GM23338 (cell line): ENCODE measurements around the gene CDH18. TPM values are rescaled to one million over a fixed set of nuclear protein-coding genes. Genes with fewer than 3 reads are reported as not detected.

Experiments
- ATAC-seq: fragments of 200-7000 bp; cut with Tn5 transposase; 3 replicates; pipeline ENCODE4 v1.9.1; 2020
- DNase-seq: peaks from one replicate; pipeline ENCODE4 v3.0.0-alpha.2; 2015; ENCODE audit warnings: low spot score
- H2AFZ ChIP-seq: fragments of 200-600 bp; sonication (generic); 2 replicates; pipeline ENCODE4 v1.8.0; 2016; ENCODE audit warnings: antibody characterized with exemption, mild to moderate bottlenecking, moderate library complexity
- H3F3A ChIP-seq: fragments of 200-600 bp; sonication (generic); replicated peaks from 2 replicates; pipeline ENCODE4 v1.8.0; 2017; ENCODE audit warnings: antibody characterized with exemption, mixed run types, low read depth
- H3K27ac ChIP-seq: fragments of 200-600 bp; sonication (generic); 2 replicates; pipeline ENCODE4 v1.6.1; 2016; ENCODE audit warnings: low read depth
- H3K27me3 ChIP-seq: fragments of 200-600 bp; sonication (generic); 2 replicates; pipeline ENCODE4 v1.8.0; 2016; ENCODE audit warnings: mild to moderate bottlenecking, mixed run types, moderate library complexity; ENCODE audit not compliant: insufficient read depth
- H3K36me3 ChIP-seq: fragments of 200-600 bp; sonication (generic); 2 replicates; pipeline ENCODE4 v1.8.0; 2016; ENCODE audit warnings: mild to moderate bottlenecking; ENCODE audit not compliant: insufficient read depth
- H3K4me1 ChIP-seq: fragments of 200-600 bp; sonication (generic); 2 replicates; pipeline ENCODE4 v1.8.0; 2016; ENCODE audit warnings: mild to moderate bottlenecking, moderate library complexity; ENCODE audit not compliant: insufficient read depth
- H3K4me2 ChIP-seq: fragments of 200-600 bp; sonication (generic); 2 replicates; pipeline ENCODE4 v1.7.1; 2017; ENCODE audit warnings: mixed run types
- H3K4me3 ChIP-seq: fragments of 200-600 bp; sonication (generic); 2 replicates; pipeline ENCODE4 v1.6.1; 2016; ENCODE audit warnings: mixed run types
- H3K79me2 ChIP-seq: fragments of 200-600 bp; sonication (generic); replicated peaks from 2 replicates; pipeline ENCODE4 v1.8.0; 2017; ENCODE audit warnings: mild to moderate bottlenecking; ENCODE audit not compliant: insufficient read depth
- H3K9me2 ChIP-seq: fragments of 200-600 bp; sonication (generic); 2 replicates; pipeline ENCODE4 v1.8.0; 2017; ENCODE audit not compliant: insufficient read depth
- H4K20me1 ChIP-seq: fragments of 200-600 bp; sonication (generic); replicated peaks from 2 replicates; pipeline ENCODE4 v1.8.0; 2017; ENCODE audit warnings: mild to moderate bottlenecking; ENCODE audit not compliant: insufficient read depth
- H3K27ac Mint-ChIP-seq: 2 replicates; pipeline ENCODE4 v1.8.0; 2020; ENCODE audit warnings: inconsistent platforms, mild to moderate bottlenecking, moderate library complexity, mixed read lengths
- H3K27me3 Mint-ChIP-seq: 3 replicates; pipeline ENCODE4 v1.8.0; 2022; ENCODE audit warnings: low read depth, mild to moderate bottlenecking, moderate library complexity, mixed read lengths, inconsistent platforms; ENCODE audit not compliant: insufficient read depth, poor library complexity
- H3K36me3 Mint-ChIP-seq: 3 replicates; pipeline ENCODE4 v1.8.0; 2021; ENCODE audit warnings: low read depth, mild to moderate bottlenecking, inconsistent platforms, moderate library complexity, mixed read lengths
- H3K4me1 Mint-ChIP-seq: 3 replicates; pipeline ENCODE4 v1.8.0; 2020; ENCODE audit warnings: mild to moderate bottlenecking, inconsistent platforms, mixed read lengths
- H3K4me3 Mint-ChIP-seq: 3 replicates; pipeline ENCODE4 v1.8.0; 2021; ENCODE audit warnings: moderate library complexity, mild to moderate bottlenecking, inconsistent platforms, mixed read lengths
- H3K9me3 Mint-ChIP-seq: 3 replicates; pipeline ENCODE4 v1.8.0; 2020; ENCODE audit warnings: moderate library complexity, mild to moderate bottlenecking, inconsistent platforms, mixed read lengths
- CREB1 ChIP-seq: fragments of 250-450 bp; sonication (Bioruptor Pico); IDR thresholded peaks from 2 replicates; pipeline ENCODE4 v1.5.0; 2020; ENCODE audit warnings: low read depth, mild to moderate bottlenecking, moderate library complexity
- EZH2 ChIP-seq: fragments of 200-600 bp; sonication (generic); IDR thresholded peaks from one replicate; pipeline ENCODE4 v1.8.0; 2017; ENCODE audit warnings: antibody characterized with exemption, mild to moderate bottlenecking, low read depth; ENCODE audit not compliant: unreplicated experiment
- EZH2phosphoT487 ChIP-seq: fragments of 200-600 bp; sonication (generic); IDR thresholded peaks from one replicate; pipeline ENCODE4 v1.8.1; 2018; ENCODE audit warnings: antibody characterized with exemption; ENCODE audit not compliant: unreplicated experiment
- JUNB ChIP-seq: IDR thresholded peaks from one replicate; pipeline ENCODE4 v1.6.1; 2016; ENCODE audit warnings: antibody characterized with exemption; ENCODE audit not compliant: unreplicated experiment
- NANOG ChIP-seq: IDR thresholded peaks from 2 replicates; pipeline ENCODE4 v1.6.1; 2016; ENCODE audit warnings: antibody characterized with exemption, borderline replicate concordance
- POLR2AphosphoS5 ChIP-seq: IDR thresholded peaks from 2 replicates; pipeline ENCODE4 v1.6.1; 2016; ENCODE audit warnings: antibody characterized with exemption, low read depth
- STAT1 ChIP-seq: IDR thresholded peaks from one replicate; pipeline ENCODE4 v1.6.1; 2016; ENCODE audit warnings: antibody characterized with exemption; ENCODE audit not compliant: unreplicated experiment
- ZNF114 ChIP-seq: fragments of 250-450 bp; sonication (Bioruptor Pico); IDR thresholded peaks from 2 replicates; pipeline ENCODE4 v1.5.0; 2020; ENCODE audit warnings: mild to moderate bottlenecking, moderate library complexity
- ZNF331 ChIP-seq: fragments of 250-450 bp; sonication (Bioruptor Pico); IDR thresholded peaks from 2 replicates; pipeline ENCODE4 v1.5.0; 2020; ENCODE audit warnings: low read depth, mild to moderate bottlenecking, moderate library complexity
- polyA plus RNA-seq: library from polyadenylated mRNA; unstranded; fragments of >200 nt; fragmentation: Nextera tagmentation; extraction: Ambion mirVana; gene quantifications from 2 replicates; pipeline ENCODE4 v1.2.1, GENCODE V29; 2016
- total RNA-seq: library from RNA; depleted of rRNA; stranded (reverse); fragments of >200 nt; shearing (Covaris generic); gene quantifications from 2 replicates; pipeline ENCODE4 v1.2.3, GENCODE V29; 2014
- TF ChIP-seq, protein P1 (sequence below): IDR thresholded peaks from one replicate; pipeline ENCODE4 v1.6.1; 2018; ENCODE audit warnings: antibody characterized with exemption; ENCODE audit not compliant: unreplicated experiment
- TF ChIP-seq, protein P2 (sequence below): fragments of 250-450 bp; sonication (Bioruptor Pico); IDR thresholded peaks from 2 replicates; pipeline ENCODE4 v1.5.0; 2020; ENCODE audit warnings: mild to moderate bottlenecking, moderate library complexity

The CDH18 gene
- total and polyA plus RNA-seq, 2 experiments from 2014 or later: 1.3 TPM; not detected in 1

DNA sequence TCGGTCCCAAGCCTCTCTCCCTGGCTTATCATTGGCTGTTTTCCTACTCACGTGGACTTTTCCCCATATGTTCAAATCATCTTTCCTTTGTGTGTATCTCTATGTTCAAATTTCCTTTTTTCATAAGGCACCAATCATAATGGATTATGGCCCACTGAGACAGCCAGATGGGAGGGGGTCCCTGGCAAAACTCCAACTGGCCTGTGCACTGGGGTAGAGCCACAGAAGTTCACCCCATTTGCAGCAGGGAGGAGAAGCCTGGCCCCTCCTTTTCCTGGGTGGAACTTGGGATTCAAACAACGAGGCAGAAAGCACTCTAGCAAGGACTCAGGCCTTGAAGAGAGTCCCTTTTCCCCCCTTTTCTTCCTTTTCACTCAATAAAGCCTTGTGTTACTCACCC, 362.4 kb downstream of the CDH18 start (continued):
- TF ChIP-seq, protein P1, sequence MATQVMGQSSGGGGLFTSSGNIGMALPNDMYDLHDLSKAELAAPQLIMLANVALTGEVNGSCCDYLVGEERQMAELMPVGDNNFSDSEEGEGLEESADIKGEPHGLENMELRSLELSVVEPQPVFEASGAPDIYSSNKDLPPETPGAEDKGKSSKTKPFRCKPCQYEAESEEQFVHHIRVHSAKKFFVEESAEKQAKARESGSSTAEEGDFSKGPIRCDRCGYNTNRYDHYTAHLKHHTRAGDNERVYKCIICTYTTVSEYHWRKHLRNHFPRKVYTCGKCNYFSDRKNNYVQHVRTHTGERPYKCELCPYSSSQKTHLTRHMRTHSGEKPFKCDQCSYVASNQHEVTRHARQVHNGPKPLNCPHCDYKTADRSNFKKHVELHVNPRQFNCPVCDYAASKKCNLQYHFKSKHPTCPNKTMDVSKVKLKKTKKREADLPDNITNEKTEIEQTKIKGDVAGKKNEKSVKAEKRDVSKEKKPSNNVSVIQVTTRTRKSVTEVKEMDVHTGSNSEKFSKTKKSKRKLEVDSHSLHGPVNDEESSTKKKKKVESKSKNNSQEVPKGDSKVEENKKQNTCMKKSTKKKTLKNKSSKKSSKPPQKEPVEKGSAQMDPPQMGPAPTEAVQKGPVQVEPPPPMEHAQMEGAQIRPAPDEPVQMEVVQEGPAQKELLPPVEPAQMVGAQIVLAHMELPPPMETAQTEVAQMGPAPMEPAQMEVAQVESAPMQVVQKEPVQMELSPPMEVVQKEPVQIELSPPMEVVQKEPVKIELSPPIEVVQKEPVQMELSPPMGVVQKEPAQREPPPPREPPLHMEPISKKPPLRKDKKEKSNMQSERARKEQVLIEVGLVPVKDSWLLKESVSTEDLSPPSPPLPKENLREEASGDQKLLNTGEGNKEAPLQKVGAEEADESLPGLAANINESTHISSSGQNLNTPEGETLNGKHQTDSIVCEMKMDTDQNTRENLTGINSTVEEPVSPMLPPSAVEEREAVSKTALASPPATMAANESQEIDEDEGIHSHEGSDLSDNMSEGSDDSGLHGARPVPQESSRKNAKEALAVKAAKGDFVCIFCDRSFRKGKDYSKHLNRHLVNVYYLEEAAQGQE: no peak
- TF ChIP-seq JUNB (no peak), EZH2phosphoT487 (no peak), EZH2 (no peak)

DNA sequence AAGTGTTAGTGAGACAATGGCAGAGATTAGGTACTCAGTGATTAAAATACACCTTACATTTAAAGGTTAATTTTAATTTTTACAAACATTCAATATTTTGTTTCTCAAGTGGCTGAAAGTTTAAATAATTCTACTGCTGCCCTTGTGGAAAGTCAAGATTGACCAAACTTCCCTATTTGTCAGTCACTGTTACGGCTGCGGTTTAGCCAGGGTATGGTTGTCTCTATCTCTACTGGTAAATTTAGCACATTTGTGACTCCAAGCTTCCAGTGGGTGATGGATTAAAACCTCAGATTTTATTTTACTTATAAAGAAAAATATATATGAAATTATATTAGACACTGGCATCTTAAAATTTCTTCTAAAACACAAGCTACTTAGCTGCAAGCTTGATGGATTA, 368.4 kb downstream of the CDH18 start:
- Histone ChIP-seq H3K4me3 (no peak overlapping the region), H4K20me1 (no peaks in the 10 kb centered on the region), H2AFZ (no peak overlapping the region), H3K9me2 (no peaks in the 10 kb centered on the region), H3F3A (no peaks in the 10 kb centered on the region), H3K79me2 (no peaks in the 10 kb centered on the region), H3K4me1 (no peaks in the 10 kb centered on the region), H3K27ac (no peak overlapping the region), H3K4me2 (no peak overlapping the region), H3K27me3 (no peaks in the 10 kb centered on the region), H3K36me3 (no peaks in the 10 kb centered on the region)
- no peak overlapping the region for H3K4me3 Mint-ChIP-seq
- H3K27ac Mint-ChIP-seq: no peak overlapping the region
- H3K36me3 Mint-ChIP-seq: no peaks in the 10 kb centered on the region
- DNase-seq (no peak), ATAC-seq (no peak)
- H3K9me3 Mint-ChIP-seq: no peaks in the 10 kb centered on the region
- H3K27me3 Mint-ChIP-seq: peaks cover 2% of the 10 kb centered on the region
- H3K4me1 Mint-ChIP-seq: no peaks in the 10 kb centered on the region
- no peak for TF ChIP-seq POLR2AphosphoS5
- TF ChIP-seq JUNB: no peak
- TF ChIP-seq EZH2phosphoT487: no peak
- TF ChIP-seq STAT1: no peak
- TF ChIP-seq, protein P2, sequence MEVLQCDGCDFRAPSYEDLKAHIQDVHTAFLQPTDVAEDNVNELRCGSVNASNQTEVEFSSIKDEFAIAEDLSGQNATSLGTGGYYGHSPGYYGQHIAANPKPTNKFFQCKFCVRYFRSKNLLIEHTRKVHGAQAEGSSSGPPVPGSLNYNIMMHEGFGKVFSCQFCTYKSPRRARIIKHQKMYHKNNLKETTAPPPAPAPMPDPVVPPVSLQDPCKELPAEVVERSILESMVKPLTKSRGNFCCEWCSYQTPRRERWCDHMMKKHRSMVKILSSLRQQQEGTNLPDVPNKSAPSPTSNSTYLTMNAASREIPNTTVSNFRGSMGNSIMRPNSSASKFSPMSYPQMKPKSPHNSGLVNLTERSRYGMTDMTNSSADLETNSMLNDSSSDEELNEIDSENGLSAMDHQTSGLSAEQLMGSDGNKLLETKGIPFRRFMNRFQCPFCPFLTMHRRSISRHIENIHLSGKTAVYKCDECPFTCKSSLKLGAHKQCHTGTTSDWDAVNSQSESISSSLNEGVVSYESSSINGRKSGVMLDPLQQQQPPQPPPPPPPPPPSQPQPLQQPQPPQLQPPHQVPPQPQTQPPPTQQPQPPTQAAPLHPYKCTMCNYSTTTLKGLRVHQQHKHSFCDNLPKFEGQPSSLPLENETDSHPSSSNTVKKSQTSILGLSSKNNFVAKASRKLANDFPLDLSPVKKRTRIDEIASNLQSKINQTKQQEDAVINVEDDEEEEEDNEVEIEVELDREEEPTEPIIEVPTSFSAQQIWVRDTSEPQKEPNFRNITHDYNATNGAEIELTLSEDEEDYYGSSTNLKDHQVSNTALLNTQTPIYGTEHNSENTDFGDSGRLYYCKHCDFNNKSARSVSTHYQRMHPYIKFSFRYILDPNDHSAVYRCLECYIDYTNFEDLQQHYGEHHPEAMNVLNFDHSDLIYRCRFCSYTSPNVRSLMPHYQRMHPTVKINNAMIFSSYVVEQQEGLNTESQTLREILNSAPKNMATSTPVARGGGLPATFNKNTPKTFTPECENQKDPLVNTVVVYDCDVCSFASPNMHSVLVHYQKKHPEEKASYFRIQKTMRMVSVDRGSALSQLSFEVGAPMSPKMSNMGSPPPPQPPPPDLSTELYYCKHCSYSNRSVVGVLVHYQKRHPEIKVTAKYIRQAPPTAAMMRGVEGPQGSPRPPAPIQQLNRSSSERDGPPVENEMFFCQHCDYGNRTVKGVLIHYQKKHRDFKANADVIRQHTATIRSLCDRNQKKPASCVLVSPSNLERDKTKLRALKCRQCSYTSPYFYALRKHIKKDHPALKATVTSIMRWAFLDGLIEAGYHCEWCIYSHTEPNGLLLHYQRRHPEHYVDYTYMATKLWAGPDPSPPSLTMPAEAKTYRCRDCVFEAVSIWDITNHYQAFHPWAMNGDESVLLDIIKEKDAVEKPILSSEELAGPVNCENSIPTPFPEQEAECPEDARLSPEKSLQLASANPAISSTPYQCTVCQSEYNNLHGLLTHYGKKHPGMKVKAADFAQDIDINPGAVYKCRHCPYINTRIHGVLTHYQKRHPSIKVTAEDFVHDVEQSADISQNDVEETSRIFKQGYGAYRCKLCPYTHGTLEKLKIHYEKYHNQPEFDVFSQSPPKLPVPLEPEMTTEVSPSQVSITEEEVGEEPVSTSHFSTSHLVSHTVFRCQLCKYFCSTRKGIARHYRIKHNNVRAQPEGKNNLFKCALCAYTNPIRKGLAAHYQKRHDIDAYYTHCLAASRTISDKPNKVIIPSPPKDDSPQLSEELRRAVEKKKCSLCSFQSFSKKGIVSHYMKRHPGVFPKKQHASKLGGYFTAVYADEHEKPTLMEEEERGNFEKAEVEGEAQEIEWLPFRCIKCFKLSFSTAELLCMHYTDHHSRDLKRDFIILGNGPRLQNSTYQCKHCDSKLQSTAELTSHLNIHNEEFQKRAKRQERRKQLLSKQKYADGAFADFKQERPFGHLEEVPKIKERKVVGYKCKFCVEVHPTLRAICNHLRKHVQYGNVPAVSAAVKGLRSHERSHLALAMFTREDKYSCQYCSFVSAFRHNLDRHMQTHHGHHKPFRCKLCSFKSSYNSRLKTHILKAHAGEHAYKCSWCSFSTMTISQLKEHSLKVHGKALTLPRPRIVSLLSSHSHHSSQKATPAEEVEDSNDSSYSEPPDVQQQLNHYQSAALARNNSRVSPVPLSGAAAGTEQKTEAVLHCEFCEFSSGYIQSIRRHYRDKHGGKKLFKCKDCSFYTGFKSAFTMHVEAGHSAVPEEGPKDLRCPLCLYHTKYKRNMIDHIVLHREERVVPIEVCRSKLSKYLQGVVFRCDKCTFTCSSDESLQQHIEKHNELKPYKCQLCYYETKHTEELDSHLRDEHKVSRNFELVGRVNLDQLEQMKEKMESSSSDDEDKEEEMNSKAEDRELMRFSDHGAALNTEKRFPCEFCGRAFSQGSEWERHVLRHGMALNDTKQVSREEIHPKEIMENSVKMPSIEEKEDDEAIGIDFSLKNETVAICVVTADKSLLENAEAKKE (CRISPR knock-in tag): no peak
- TF ChIP-seq CREB1 (CRISPR knock-in tag): no peak
- no peak for TF ChIP-seq EZH2
- TF ChIP-seq ZNF114 (CRISPR knock-in tag): no peak
- TF ChIP-seq, protein P1: no peak
- TF ChIP-seq NANOG: no peak
- TF ChIP-seq ZNF331 (CRISPR knock-in tag): no peak
